B cell (primary cell): Measurements from ENCODE around the gene TBX10. TPM values are rescaled to one million over a fixed set of nuclear protein-coding genes. Genes with fewer than 3 reads are reported as not detected.

ENCODE experiments used
- ATAC-seq: fragments of 200-7000 bp; cut with Tn5 transposase; one replicate; pipeline ENCODE4 v1.10.0; 2021; ENCODE audit warnings: low read depth, mild to moderate bottlenecking, moderate number of reproducible peaks, moderate library complexity
- CTCF ChIA-PET: fragments of 350-600 bp; sonication (Branson Sonifier 250); formaldehyde crosslinking; loops from one replicate; lab custom pipeline; 2021; ENCODE audit warnings: antibody characterized with exemption, inconsistent platforms; lab: Charles Lee
- POLR2A ChIA-PET: fragments of 350-600 bp; sonication (Branson Sonifier 250); formaldehyde crosslinking; loops from one replicate; lab custom pipeline; 2021; ENCODE audit warnings: antibody characterized with exemption; lab: Charles Lee
- DNase-seq: peaks from one replicate; pipeline ENCODE4 v3.0.0; 2013
- H2AFZ ChIP-seq: 2 replicates; pipeline ENCODE4 v1.6.1; 2012; ENCODE audit warnings: mild to moderate bottlenecking, low read depth, low read length; ENCODE audit not compliant: insufficient read depth, poor library complexity, severe bottlenecking
- H3K27ac ChIP-seq, 2 donors: 1 replicate in 1 of 2; 2 replicates in 1 of 2; pipeline ENCODE4 v1.5.1; 2012 to 2013; ENCODE audit warnings: low read length in 2 of 2, mild to moderate bottlenecking in 2 of 2, moderate library complexity in 1 of 2
- H3K27me3 ChIP-seq, 4 experiments: fragments of 200-600 bp in 1 of 4; sonication (generic) in 1 of 4; replicated peaks in 1 of 4; 1 replicate in 2 of 4; 2 replicates in 2 of 4; pipeline versions ENCODE4 v1.6.1 to v1.7.0; 2013 to 2016; ENCODE audit warnings: low read length in 3 of 4, mild to moderate bottlenecking in 2 of 4, mixed read lengths in 1 of 4, moderate library complexity in 1 of 4; ENCODE audit not compliant: insufficient read depth in 4 of 4, control insufficient read depth in 3 of 4; ENCODE audit errors: control extremely low read depth in 1 of 4
- H3K36me3 ChIP-seq, 2 experiments: replicated peaks in 1 of 2; 1 replicate in 1 of 2; 2 replicates in 1 of 2; pipeline versions ENCODE4 v1.6.1 to v1.7.1; 2013; ENCODE audit warnings: low read length in 1 of 2; ENCODE audit not compliant: insufficient read depth in 2 of 2, control insufficient read depth in 1 of 2; ENCODE audit errors: control extremely low read depth in 1 of 2, extremely low read depth in 1 of 2
- H3K4me1 ChIP-seq, 2 donors: fragments of 200-600 bp in 1 of 2; sonication (generic) in 1 of 2; 1 replicate in 1 of 2; 2 replicates in 1 of 2; pipeline versions ENCODE4 v1.5.1 to v1.6.1; 2013 to 2017; ENCODE audit warnings: low read length in 2 of 2; ENCODE audit not compliant: control insufficient read depth in 2 of 2, insufficient read depth in 2 of 2
- H3K4me2 ChIP-seq: replicated peaks from 2 replicates; pipeline ENCODE3; 2012; ENCODE audit warnings: mild to moderate bottlenecking, low read depth, low read length; ENCODE audit not compliant: poor library complexity, severe bottlenecking
- H3K4me3 ChIP-seq, 5 experiments: fragments of 200-600 bp in 1 of 5; sonication (generic) in 1 of 5; 1 replicate in 3 of 5; 2 replicates in 2 of 5; pipeline versions ENCODE4 v1.5.1 to v1.7.0; 2011 to 2016; ENCODE audit warnings: low read length in 4 of 5, mild to moderate bottlenecking in 4 of 5, low read depth in 2 of 5, control low read depth in 1 of 5, moderate library complexity in 1 of 5; ENCODE audit not compliant: insufficient read depth in 1 of 5; ENCODE audit errors: control extremely low read depth in 1 of 5, extremely low read depth in 1 of 5
- H3K79me2 ChIP-seq: fragments of 200-600 bp; sonication (generic); one replicate; pipeline ENCODE4 v1.6.0; 2016; ENCODE audit warnings: low read length; ENCODE audit not compliant: control insufficient read depth, insufficient read depth
- H3K9ac ChIP-seq: fragments of 200-600 bp; sonication (generic); 2 replicates; pipeline ENCODE4 v1.6.1; 2017; ENCODE audit warnings: mild to moderate bottlenecking, low read length, moderate library complexity
- H3K9me3 ChIP-seq, 3 donors: one replicate each; pipeline versions ENCODE4 v1.6.1 to v1.7.1; 2013; ENCODE audit warnings: low read length in 2 of 3; ENCODE audit not compliant: control insufficient read depth in 2 of 3, insufficient read depth in 1 of 3; ENCODE audit errors: control extremely low read depth in 1 of 3
- H4K20me1 ChIP-seq: 2 replicates; pipeline ENCODE4 v1.6.0; 2012; ENCODE audit warnings: mild to moderate bottlenecking, low read length; ENCODE audit not compliant: insufficient read depth, control insufficient read depth, poor library complexity, severe bottlenecking
- H3K27ac Mint-ChIP-seq: one replicate; pipeline ENCODE4 v1.8.0; 2021; ENCODE audit warnings: mixed read lengths
- H3K27me3 Mint-ChIP-seq: one replicate; pipeline ENCODE4 v1.8.0; 2021; ENCODE audit warnings: mixed read lengths
- H3K4me1 Mint-ChIP-seq: one replicate; pipeline ENCODE4 v1.8.0; 2021; ENCODE audit warnings: mixed read lengths
- H3K4me3 Mint-ChIP-seq: one replicate; pipeline ENCODE4 v1.8.0; 2021; ENCODE audit warnings: mixed read lengths
- H3K9me3 Mint-ChIP-seq: one replicate; pipeline ENCODE4 v1.8.0; 2022; ENCODE audit warnings: mixed read lengths; ENCODE audit not compliant: insufficient read depth
- CTCF ChIP-seq: fragments of 200-600 bp; IDR thresholded peaks from one replicate; pipeline ENCODE4 v1.8.0; 2022; ENCODE audit warnings: antibody characterized with exemption, mild to moderate bottlenecking
- EZH2 ChIP-seq: IDR thresholded peaks from 2 replicates; pipeline ENCODE4 v1.6.1; 2012; ENCODE audit warnings: borderline replicate concordance, low read depth, mild to moderate bottlenecking, moderate library complexity, low read length; ENCODE audit not compliant: insufficient read depth, poor library complexity, severe bottlenecking
- WGBS: methylation state at CpG from one replicate; pipeline ENCODE4 v1.1.5; 2013; ENCODE audit warnings: missing lambda C conversion rate; ENCODE audit not compliant: insufficient coverage; 5-methylcytosine and 5-hydroxymethylcytosine counted together
- intact Hi-C: fragments of 100-400 bp; cut with micrococcal nuclease; formaldehyde crosslinking; loops from one replicate; pipeline ENCODE4 v1.10.0; 2022
- polyA plus RNA-seq: library from polyadenylated mRNA; depleted of rRNA; stranded (reverse); fragments of >200 nt; gene quantifications from 2 replicates; pipeline ENCODE4 v1.2.3, GENCODE V29; 2012
- total RNA-seq, 2 donors: library from RNA; stranded (reverse); fragments of 120-200 nt in 1 of 2; gene quantifications; 1 replicate in 1 of 2; 2 replicates in 1 of 2; pipeline versions ENCODE4 v1.2.3 to v1.2.4, GENCODE V29; 2013 to 2022

The TBX10 gene
- total and polyA plus RNA-seq, 2 donors (not counting 1 experiment from before 2014, with no cell fraction given): not detected

- Histone ChIP-seq H3K79me2 (no peaks in the 10 kb centered on the region), H3K4me2 (peak overlapping the region; percentile 94), H3K27ac (peak overlapping the region; percentile 51 to 91), H3K4me3 (peak overlapping the region in 4 of 5 experiments; percentile 48 to 69 (median 62)), H3K9ac (peak overlapping the region; percentile 71), H3K36me3 (no peaks in the 10 kb centered on the region), H3K9me3 (peaks cover 0 to 7% (median 0%) of the 10 kb centered on the region in 3 donors), H3K4me1 (peaks cover 70 to 76% of the 10 kb centered on the region in 2 donors), H2AFZ (peak overlapping the region; percentile 79), H3K27me3 (no peaks in the 10 kb centered on the region), H4K20me1 (no peaks in the 10 kb centered on the region)
- peak overlapping the region; percentile 75 for H3K4me3 Mint-ChIP-seq
- ChIA-PET CTCF (interaction anchor here (0.6 to 3.6 kb wide), 6 partner anchors 8 to 51 kb away, joined by 5 to 30 read pairs (median 12); partner anchors contain the start of gene NUDT8), POLR2A (interaction anchor here (0.5 to 1.8 kb wide), 8 partner anchors 15 to 170 kb away, joined by 3 to 6 read pairs (median 5); partner anchors contain the start of genes NUDT8 and TMEM134)
- H3K27me3 Mint-ChIP-seq: peaks cover 1% of the 10 kb centered on the region
- H3K4me1 Mint-ChIP-seq: peaks cover 70% of the 10 kb centered on the region
- ATAC-seq: no peak
- TF ChIP-seq EZH2 (no peak), CTCF (no peak)
- intact Hi-C loops: loop anchor here (10.0 kb wide), 2 partner anchors 180 to 320 kb away; partner anchors contain the start of genes GRK2, PPP1CA and TBC1D10C
- DNase-seq: peak; percentile 61
- H3K27ac Mint-ChIP-seq: peak overlapping the region; percentile 100
- peaks cover 3% of the 10 kb centered on the region for H3K9me3 Mint-ChIP-seq
- WGBS: 28% methylated on average over 18 of the region's 33 CpGs
Measured at GRCh38 chr11:67584205-67584880, 55.2 kb downstream of the TBX10 start.
